Osteocyte (in vitro differentiated cells): Measurements from ENCODE around the gene NRXN2. TPM values are rescaled to one million over a fixed set of nuclear protein-coding genes. Genes with fewer than 3 reads are reported as not detected.
"Not testable (repeated sequence)": the region's sequence is repeated elsewhere in the genome, so short reads cannot be mapped to it uniquely, and the experiment has no call there.

Experiments
- DNase-seq: peaks from one replicate; pipeline ENCODE4 v3.0.0; 2021; ENCODE audit warnings: mixed read lengths; ENCODE audit not compliant: unreplicated experiment; ENCODE audit errors: extremely low spot score
- H3K27ac Mint-ChIP-seq: one replicate; pipeline ENCODE4 v1.8.0; 2021; ENCODE audit warnings: mild to moderate bottlenecking, mixed read lengths; ENCODE audit not compliant: unreplicated experiment
- H3K27me3 Mint-ChIP-seq: one replicate; pipeline ENCODE4 v1.8.0; 2021; ENCODE audit warnings: mixed read lengths; ENCODE audit not compliant: unreplicated experiment
- H3K36me3 Mint-ChIP-seq: one replicate; pipeline ENCODE4 v1.8.0; 2021; ENCODE audit warnings: mixed read lengths; ENCODE audit not compliant: unreplicated experiment
- H3K4me1 Mint-ChIP-seq: one replicate; pipeline ENCODE4 v1.8.0; 2021; ENCODE audit warnings: mixed read lengths; ENCODE audit not compliant: unreplicated experiment
- H3K4me3 Mint-ChIP-seq: one replicate; pipeline ENCODE4 v1.8.0; 2021; ENCODE audit warnings: mild to moderate bottlenecking, moderate library complexity, mixed read lengths; ENCODE audit not compliant: unreplicated experiment
- H3K9me3 Mint-ChIP-seq: one replicate; pipeline ENCODE4 v1.8.0; 2021; ENCODE audit warnings: mixed read lengths; ENCODE audit not compliant: unreplicated experiment
- CTCF ChIP-seq: fragments of 200-600 bp; sonication (generic); IDR thresholded peaks from 2 replicates; pipeline ENCODE4 v1.5.0; 2021; ENCODE audit warnings: antibody characterized with exemption, mild to moderate bottlenecking, moderate library complexity
- total RNA-seq: library from RNA; stranded (reverse); gene quantifications from 2 replicates; pipeline ENCODE4 v1.2.1, GENCODE V29; 2021

NRXN2 gene
- total RNA-seq, 1 donor from 2014 or later = 2.6 TPM

GRCh38 chr11:64673279-64673678, 49.7 kb downstream of the NRXN2 start:
- H3K27ac Mint-ChIP-seq = no peak overlapping the region
- no peak overlapping the region for H3K4me3 Mint-ChIP-seq
- peaks cover 51% of the 10 kb centered on the region for H3K27me3 Mint-ChIP-seq
- peaks cover 12% of the 10 kb centered on the region for H3K4me1 Mint-ChIP-seq
- no peak for TF ChIP-seq CTCF
- no peaks in the 10 kb centered on the region for H3K36me3 Mint-ChIP-seq
- no peak for DNase-seq
- no peaks in the 10 kb centered on the region for H3K9me3 Mint-ChIP-seq

GRCh38 chr11:64672875-64673274, 50.1 kb downstream of the NRXN2 start:
- Mint-ChIP-seq H3K4me3 (no peak overlapping the region), H3K27ac (no peak overlapping the region), H3K4me1 (peaks cover 12% of the 10 kb centered on the region), H3K36me3 (no peaks in the 10 kb centered on the region), H3K27me3 (peaks cover 49% of the 10 kb centered on the region), H3K9me3 (no peaks in the 10 kb centered on the region)
- no peak for TF ChIP-seq CTCF
- no peak for DNase-seq

GRCh38 chr11:64670975-64671374, 52.0 kb downstream of the NRXN2 start:
- Mint-ChIP-seq H3K9me3 (no peaks in the 10 kb centered on the region), H3K4me3 (no peak overlapping the region), H3K36me3 (no peaks in the 10 kb centered on the region), H3K4me1 (peaks cover 12% of the 10 kb centered on the region), H3K27me3 (peaks cover 32% of the 10 kb centered on the region), H3K27ac (no peak overlapping the region)
- TF ChIP-seq CTCF = no peak
- DNase-seq = no peak

- H3K4me1 Mint-ChIP-seq = peaks cover 10% of the 10 kb centered on the region
- TF ChIP-seq CTCF = no peak
- DNase-seq = no peak
- no peaks in the 10 kb centered on the region for H3K36me3 Mint-ChIP-seq
- no peaks in the 10 kb centered on the region for H3K9me3 Mint-ChIP-seq
- no peak overlapping the region for H3K27ac Mint-ChIP-seq
- peaks cover 20% of the 10 kb centered on the region for H3K27me3 Mint-ChIP-seq
- no peak overlapping the region for H3K4me3 Mint-ChIP-seq
These were observed 55.7 kb downstream of the NRXN2 start for GRCh38 chr11:64667154-64667745.

GRCh38 chr11:64665411-64665821, 57.6 kb downstream of the NRXN2 start:
- no peak overlapping the region for H3K4me3 Mint-ChIP-seq
- H3K27ac Mint-ChIP-seq = peak overlapping the region; percentile 40
- no peaks in the 10 kb centered on the region for H3K9me3 Mint-ChIP-seq
- DNase-seq = no peak
- no peak for TF ChIP-seq CTCF
- H3K27me3 Mint-ChIP-seq = peaks cover 8% of the 10 kb centered on the region
- H3K4me1 Mint-ChIP-seq = peaks cover 23% of the 10 kb centered on the region
- H3K36me3 Mint-ChIP-seq = no peaks in the 10 kb centered on the region

- not testable (repeated sequence) for H3K27ac Mint-ChIP-seq
These were observed 58.6 kb downstream of the NRXN2 start for GRCh38 chr11:64664236-64664870.

More at GRCh38 chr11:64664236-64664870, 58.6 kb downstream of the NRXN2 start:
- H3K9me3 Mint-ChIP-seq, H3K4me3 Mint-ChIP-seq, H3K36me3 Mint-ChIP-seq, H3K27me3 Mint-ChIP-seq, DNase-seq: not testable (repeated sequence)
- peaks cover 34% of the 10 kb centered on the region for H3K4me1 Mint-ChIP-seq
